ENCODE measurements around the gene NSMCE1. TPM values are rescaled to one million over a fixed set of nuclear protein-coding genes. Genes with fewer than 3 reads are reported as not detected.
"Not testable (repeated sequence)": the region's sequence is repeated elsewhere in the genome, so short reads cannot be mapped to it uniquely, and the experiment has no call there.

NSMCE1 gene
- total RNA-seq, 1 donor: 97.7 TPM

DNA sequence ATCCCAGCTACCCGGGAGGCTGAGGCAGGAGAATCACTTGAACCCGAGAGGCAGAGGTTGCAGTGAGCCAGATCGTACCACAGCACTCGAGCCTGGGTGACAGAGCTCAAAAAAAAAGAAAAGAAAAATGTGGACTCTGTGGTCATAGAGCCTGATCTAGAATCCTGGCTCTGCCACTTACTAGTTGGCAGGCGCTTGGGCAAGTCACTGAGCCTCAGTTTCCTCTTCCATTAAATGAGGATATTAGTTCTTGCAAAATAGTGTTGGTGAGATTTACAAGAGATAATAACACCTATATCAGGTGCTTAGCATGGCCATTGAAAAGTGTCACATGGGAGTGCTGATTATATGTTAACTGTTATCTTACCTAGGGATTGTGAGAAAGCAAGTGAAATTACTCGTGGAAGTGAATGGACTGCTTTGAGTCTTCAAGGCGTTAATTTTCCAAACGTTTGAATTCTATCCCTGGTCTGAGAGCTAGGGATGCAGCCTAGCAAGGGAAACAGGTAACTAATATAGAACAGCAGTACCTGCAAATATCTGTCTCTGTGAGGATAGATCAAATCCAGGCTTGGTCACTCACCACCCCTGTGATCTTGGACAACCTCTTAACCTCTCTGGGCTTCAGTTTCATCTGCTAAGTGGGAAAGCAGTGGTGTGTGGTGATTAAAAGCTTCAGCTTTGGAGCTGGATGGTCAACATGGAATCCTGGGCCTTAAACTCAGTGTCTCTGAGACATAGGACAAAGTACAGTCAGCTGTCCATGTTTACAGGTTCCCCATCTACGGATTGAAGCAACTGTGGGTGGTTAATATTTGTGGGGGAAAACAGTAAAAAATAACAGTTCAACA, 953 bp upstream of the NSMCE1 start:
- peak overlapping the region; percentile 91 for H3K4me3 ChIP-seq (ENCODE audit: low read depth, low read length)
- TF ChIP-seq CTCF (IDR thresholded peaks at IDR 0.05; ENCODE audit: insufficient read depth, low read length): no peak
- DNase-seq (ENCODE audit: low read depth): no peak

DNA sequence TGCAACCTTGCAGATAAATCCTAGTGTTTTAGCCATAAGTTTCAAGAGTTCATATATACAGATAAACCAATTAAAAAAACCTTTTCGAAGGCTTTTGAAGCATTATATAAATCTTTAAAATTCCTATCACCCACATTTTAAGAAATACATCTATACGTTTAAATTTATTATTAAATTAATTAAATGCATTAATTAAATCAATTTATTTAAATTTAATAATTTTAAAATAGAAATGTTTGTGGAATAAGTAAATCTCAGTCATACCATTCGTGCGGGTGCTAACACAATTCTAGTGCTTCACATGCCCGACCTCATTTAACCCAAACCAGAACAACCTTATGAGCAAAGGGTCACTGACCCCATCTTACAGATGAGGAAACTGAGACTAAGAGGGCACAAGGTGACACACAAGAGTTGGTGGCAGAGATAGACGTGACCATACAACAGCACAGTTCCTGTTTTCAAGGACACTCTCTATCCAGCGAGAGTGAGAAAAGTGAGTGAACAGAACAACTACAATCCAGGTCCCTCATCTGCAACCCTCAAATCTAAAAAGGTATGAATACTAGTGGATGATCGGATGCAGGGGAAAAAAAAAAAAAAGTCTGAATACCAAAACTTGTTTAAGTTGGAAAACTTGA, 1.4 kb downstream of the NSMCE1 start:
- no peak for TF ChIP-seq CTCF (IDR thresholded peaks at IDR 0.05; ENCODE audit: insufficient read depth, low read length)

DNA sequence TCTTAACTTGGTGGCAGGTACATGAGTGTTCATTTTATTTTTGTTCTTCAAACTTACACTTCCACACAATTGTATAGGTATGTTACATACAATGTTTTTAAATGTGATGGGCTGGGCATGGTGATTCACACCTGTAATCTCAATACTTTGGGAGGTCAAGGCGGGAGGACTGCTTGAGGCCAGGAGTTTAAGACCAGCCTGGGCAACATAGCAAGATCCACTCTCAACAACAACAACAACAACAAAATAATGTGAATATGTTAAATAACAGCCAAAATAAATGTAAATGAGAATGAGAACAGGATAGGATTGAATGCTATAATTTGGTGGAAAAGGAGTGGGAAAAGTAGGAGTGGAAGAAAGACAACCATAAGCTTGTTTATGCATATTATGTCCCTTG, 2.6 kb downstream of the NSMCE1 start:
- DNase-seq (ENCODE audit: low read depth): no peak
- H3K4me3 ChIP-seq (ENCODE audit: low read depth, low read length): no peak overlapping the region
- no peak for TF ChIP-seq CTCF (IDR thresholded peaks at IDR 0.05; ENCODE audit: insufficient read depth, low read length)

More for the DNA sequence above, 1.4 kb downstream of the NSMCE1 start:
- H3K4me3 ChIP-seq (ENCODE audit: low read depth, low read length): no peak overlapping the region
- DNase-seq (ENCODE audit: low read depth): no peak

DNA sequence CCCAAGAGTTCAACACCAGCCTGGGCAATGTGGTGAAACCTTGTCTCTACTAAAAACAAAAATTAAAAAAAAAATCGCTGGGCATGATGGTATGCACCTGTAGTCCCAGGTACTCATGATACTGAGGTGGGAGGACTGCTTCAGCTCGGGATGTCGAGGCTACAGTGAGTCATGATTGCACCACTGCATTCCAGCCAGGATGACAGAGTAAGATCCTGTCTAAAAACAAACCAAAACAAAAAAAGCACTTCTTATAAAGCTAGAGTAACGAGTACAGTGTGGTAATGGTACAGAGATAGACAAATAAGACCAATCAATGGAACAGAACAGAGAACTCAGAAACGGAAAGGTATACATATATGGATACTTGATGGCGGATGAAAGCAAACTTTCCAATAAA, 4.4 kb downstream of the NSMCE1 start:
- no peak for TF ChIP-seq CTCF (IDR thresholded peaks at IDR 0.05; ENCODE audit: insufficient read depth, low read length)
- peak; percentile 71 for DNase-seq (ENCODE audit: low read depth)
- H3K4me3 ChIP-seq (ENCODE audit: low read depth, low read length): no peak overlapping the region

- DNase-seq (ENCODE audit: low read depth): not testable (repeated sequence)
Observed at GRCh38 chr16:27262904-27263423, 5.6 kb downstream of the NSMCE1 start.

GRCh38 chr16:27259710-27260109, 8.9 kb downstream of the NSMCE1 start:
- no peak overlapping the region for H3K4me3 ChIP-seq (ENCODE audit: low read depth, low read length)
- no peak for DNase-seq (ENCODE audit: low read depth)
- no peak for TF ChIP-seq CTCF (IDR thresholded peaks at IDR 0.05; ENCODE audit: insufficient read depth, low read length)

More at GRCh38 chr16:27262904-27263423, 5.6 kb downstream of the NSMCE1 start:
- H3K4me3 ChIP-seq (ENCODE audit: low read depth, low read length): not testable (repeated sequence)

DNA sequence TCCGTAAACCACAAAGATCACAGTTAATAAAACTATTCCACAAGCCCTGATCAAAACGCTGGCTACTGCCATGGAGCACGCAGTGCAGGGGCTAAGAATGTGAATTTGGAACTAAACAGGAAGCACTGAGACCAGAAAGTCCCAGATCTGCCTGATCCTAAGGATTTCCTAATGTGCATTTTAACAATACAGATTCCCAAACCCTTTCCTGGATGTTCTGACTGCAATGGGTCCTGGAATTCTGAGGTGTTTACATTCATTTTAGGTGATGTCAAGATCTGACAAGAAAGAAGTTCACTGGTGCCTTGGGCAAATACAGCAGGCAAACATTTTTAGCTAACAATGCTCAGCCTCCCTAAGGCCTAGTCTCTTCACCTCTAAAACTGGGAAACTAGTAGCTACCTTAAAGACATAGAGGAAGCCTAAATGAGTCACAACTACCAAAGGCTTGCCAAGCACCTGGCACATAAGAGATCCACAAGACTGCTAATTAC, 10.3 kb downstream of the NSMCE1 start:
- DNase-seq (ENCODE audit: low read depth): peak; percentile 38
- H3K4me3 ChIP-seq (ENCODE audit: low read depth, low read length): no peak overlapping the region
- TF ChIP-seq CTCF (IDR thresholded peaks at IDR 0.05; ENCODE audit: insufficient read depth, low read length): no peak

Measured in fibroblast of the aortic adventitia (primary cell).